Smooth muscle cell (in vitro differentiated cells): ENCODE data around the gene DAZAP2. TPM values are rescaled to one million over a fixed set of nuclear protein-coding genes. Genes with fewer than 3 reads are reported as not detected.

Source experiments
- DNase-seq: peaks from one replicate; lab custom pipeline; 2025; ENCODE audit not compliant: unreplicated experiment; lab: John Stamatoyannopoulos, UW
- H2AFZ ChIP-seq: fragments of 200-600 bp; sonication (generic); 2 replicates; pipeline ENCODE4 v1.6.0; 2016; ENCODE audit warnings: antibody characterized with exemption, low read depth, mild to moderate bottlenecking
- H3F3A ChIP-seq: fragments of 200-600 bp; sonication (generic); 2 replicates; pipeline ENCODE4 v1.6.0; 2017; ENCODE audit warnings: antibody characterized with exemption, low read depth
- H3K27ac ChIP-seq: fragments of 200-600 bp; sonication (generic); 2 replicates; pipeline ENCODE4 v1.5.1; 2016; ENCODE audit warnings: low read depth, mild to moderate bottlenecking
- H3K27me3 ChIP-seq: fragments of 200-600 bp; sonication (generic); 2 replicates; pipeline ENCODE4 v1.6.1; 2016; ENCODE audit warnings: low read depth, mild to moderate bottlenecking
- H3K36me3 ChIP-seq: fragments of 200-600 bp; sonication (generic); 2 replicates; pipeline ENCODE4 v1.5.1; 2016; ENCODE audit warnings: low read depth
- H3K4me1 ChIP-seq: fragments of 200-600 bp; sonication (generic); 2 replicates; pipeline ENCODE4 v1.5.1; 2016; ENCODE audit warnings: low read depth
- H3K4me2 ChIP-seq: fragments of 200-600 bp; sonication (generic); 2 replicates; pipeline ENCODE4 v1.6.0; 2016; ENCODE audit warnings: mild to moderate bottlenecking
- H3K4me3 ChIP-seq: fragments of 200-600 bp; sonication (generic); 2 replicates; pipeline ENCODE4 v1.5.1; 2016; ENCODE audit warnings: mild to moderate bottlenecking
- H3K79me2 ChIP-seq: fragments of 200-600 bp; sonication (generic); 2 replicates; pipeline ENCODE4 v1.6.0; 2016; ENCODE audit warnings: low read depth, mild to moderate bottlenecking
- H3K9ac ChIP-seq: fragments of 200-600 bp; sonication (generic); 2 replicates; pipeline ENCODE4 v1.6.0; 2016; ENCODE audit warnings: low read depth
- H3K9me3 ChIP-seq: fragments of 200-600 bp; sonication (generic); replicated peaks from 2 replicates; pipeline ENCODE4 v1.5.1; 2016; ENCODE audit warnings: low read depth
- H4K20me1 ChIP-seq: fragments of 200-600 bp; sonication (generic); 2 replicates; pipeline ENCODE4 v1.6.0; 2016; ENCODE audit warnings: low read depth
- CTCF ChIP-seq: fragments of 200-600 bp; sonication (generic); IDR thresholded peaks from 2 replicates; pipeline ENCODE4 v1.5.1; 2017; ENCODE audit warnings: borderline replicate concordance, mild to moderate bottlenecking, antibody characterized with exemption; ENCODE audit not compliant: insufficient read depth, poor library complexity, severe bottlenecking
- WGBS: methylation state at CpG from one replicate; pipeline ENCODE4 v1.1.7; 2016; ENCODE audit warnings: low lambda C conversion rate; 5-methylcytosine and 5-hydroxymethylcytosine counted together
- polyA plus RNA-seq: library from polyadenylated mRNA; unstranded; fragments of >200 nt; fragmentation: Nextera tagmentation; extraction: Ambion mirVana; gene quantifications from 2 replicates; pipeline ENCODE4 v1.2.1, GENCODE V29; 2016
- total RNA-seq: library from RNA; depleted of rRNA; stranded (reverse); fragments of >200 nt; gene quantifications from 2 replicates; pipeline ENCODE4 v1.2.3, GENCODE V29; 2014

Gene DAZAP2, protein sequence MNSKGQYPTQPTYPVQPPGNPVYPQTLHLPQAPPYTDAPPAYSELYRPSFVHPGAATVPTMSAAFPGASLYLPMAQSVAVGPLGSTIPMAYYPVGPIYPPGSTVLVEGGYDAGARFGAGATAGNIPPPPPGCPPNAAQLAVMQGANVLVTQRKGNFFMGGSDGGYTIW
- total RNA-seq (166 and 202 TPM in 2 replicates), polyA plus RNA-seq (208 and 216 TPM in 2 replicates)

GRCh38 chr12:51238510-51239334, at the start of gene DAZAP2:
TSS of gene DAZAP2 (plus strand) at chr12:51238826. CDS start at chr12:51238908, 82 bp downstream.
- peaks cover 5% of the 10 kb centered on the region for H3K4me1 ChIP-seq
- peak; percentile 67 for DNase-seq
- peak within 1 kb of the TSS; percentile 99 for H3K4me2 ChIP-seq
- peak within 1 kb of the TSS; percentile 84 for H2AFZ ChIP-seq
- H3K4me3 ChIP-seq: peak within 1 kb of the TSS; percentile 98
- 1% methylated on average over 63 of the region's 70 CpGs for WGBS
- peaks cover 3% of the 10 kb centered on the region for H3F3A ChIP-seq
- peaks cover 14% of the 10 kb centered on the region for H3K79me2 ChIP-seq
- peak within 1 kb of the TSS; percentile 100 for H3K27ac ChIP-seq
- peak within 1 kb of the TSS; percentile 100 for H3K9ac ChIP-seq
- H4K20me1 ChIP-seq: no peaks in the 10 kb centered on the region
- TF ChIP-seq CTCF: no peak
- H3K9me3 ChIP-seq: no peaks in the 10 kb centered on the region
- no peaks in the 10 kb centered on the region for H3K27me3 ChIP-seq
- H3K36me3 ChIP-seq: no peaks in the 10 kb centered on the region

GRCh38 chr12:51189790-51190355, 48.8 kb upstream of the DAZAP2 start:
- Histone ChIP-seq H3K27ac (no peak overlapping the region), H3K4me1 (peaks cover 4% of the 10 kb centered on the region), H2AFZ (no peak overlapping the region), H4K20me1 (no peaks in the 10 kb centered on the region), H3K4me3 (no peak overlapping the region), H3K79me2 (no peaks in the 10 kb centered on the region), H3K4me2 (no peak overlapping the region), H3K27me3 (no peaks in the 10 kb centered on the region), H3F3A (no peaks in the 10 kb centered on the region), H3K36me3 (no peaks in the 10 kb centered on the region), H3K9ac (no peak overlapping the region), H3K9me3 (no peaks in the 10 kb centered on the region)
- no peak for DNase-seq
- no peak for TF ChIP-seq CTCF
- WGBS: 97% methylated on average over 14 of the region's 14 CpGs

- no peak overlapping the region for H3K27ac ChIP-seq
- peaks cover 4% of the 10 kb centered on the region for H3K4me1 ChIP-seq
- no peak overlapping the region for H3K4me3 ChIP-seq
- TF ChIP-seq CTCF: no peak
- H3K36me3 ChIP-seq: no peaks in the 10 kb centered on the region
- no peaks in the 10 kb centered on the region for H3K9me3 ChIP-seq
- no peak overlapping the region for H3K9ac ChIP-seq
- H2AFZ ChIP-seq: no peak overlapping the region
- no peak for DNase-seq
- H3K79me2 ChIP-seq: no peaks in the 10 kb centered on the region
- 92% methylated on average over 4 of the region's 4 CpGs for WGBS
- H3K4me2 ChIP-seq: no peak overlapping the region
- no peaks in the 10 kb centered on the region for H3F3A ChIP-seq
- H4K20me1 ChIP-seq: no peaks in the 10 kb centered on the region
- no peaks in the 10 kb centered on the region for H3K27me3 ChIP-seq
These were observed 47.8 kb upstream of the DAZAP2 start for GRCh38 chr12:51190820-51191219.
